Activated gamma-delta T cell (primary cell): ENCODE data around the gene ALG1L2.
"Not testable (repeated sequence)": the region's sequence is repeated elsewhere in the genome, so short reads cannot be mapped to it uniquely, and the experiment has no call there.

ENCODE experiments used
- DNase-seq: peaks from one replicate; lab custom pipeline; 2025; lab: John Stamatoyannopoulos, UW

Gene ALG1L2

GRCh38 chr3:130122891-130123775 is 41.5 kb downstream of the ALG1L2 start:
- DNase-seq: not testable (repeated sequence)

GRCh38 chr3:130125406-130125805 is 43.8 kb downstream of the ALG1L2 start:
- not testable (repeated sequence) for DNase-seq

- not testable (repeated sequence) for DNase-seq
Observed at GRCh38 chr3:130136337-130136736, 54.7 kb downstream of the ALG1L2 start.

- DNase-seq: not testable (repeated sequence)
Observed at GRCh38 chr3:130137685-130138084, 56.1 kb downstream of the ALG1L2 start.

- not testable (repeated sequence) for DNase-seq
Observed at GRCh38 chr3:130138992-130139391, 57.4 kb downstream of the ALG1L2 start.

- DNase-seq: not testable (repeated sequence)
Observed at GRCh38 chr3:130140756-130141155, 59.1 kb downstream of the ALG1L2 start.

- not testable (repeated sequence) for DNase-seq
Observed at GRCh38 chr3:130143648-130144327, 62.2 kb downstream of the ALG1L2 start.

GRCh38 chr3:130144328-130144650 is 62.7 kb downstream of the ALG1L2 start:
- not testable (repeated sequence) for DNase-seq

- DNase-seq: not testable (repeated sequence)
Observed at GRCh38 chr3:130145456-130145855, 63.8 kb downstream of the ALG1L2 start.

- DNase-seq: not testable (repeated sequence)
Observed at GRCh38 chr3:130146465-130146864, 64.8 kb downstream of the ALG1L2 start.
